GM10266 (cell line): ENCODE measurements around the gene TEX54.
"Not testable (repeated sequence)": the region's sequence is repeated elsewhere in the genome, so short reads cannot be mapped to it uniquely, and the experiment has no call there.

Experiments
- DNase-seq: peaks from one replicate; pipeline ENCODE4 v3.0.0; 2012; ENCODE audit errors: extremely low spot score
- TF ChIP-seq, protein P1 (sequence below): IDR thresholded peaks from 2 replicates; pipeline ENCODE4 v1.5.1; 2012; ENCODE audit warnings: mild to moderate bottlenecking, low read depth; ENCODE audit not compliant: control insufficient read depth, insufficient read depth; ENCODE audit errors: missing control alignments

The TEX54 gene

DNA sequence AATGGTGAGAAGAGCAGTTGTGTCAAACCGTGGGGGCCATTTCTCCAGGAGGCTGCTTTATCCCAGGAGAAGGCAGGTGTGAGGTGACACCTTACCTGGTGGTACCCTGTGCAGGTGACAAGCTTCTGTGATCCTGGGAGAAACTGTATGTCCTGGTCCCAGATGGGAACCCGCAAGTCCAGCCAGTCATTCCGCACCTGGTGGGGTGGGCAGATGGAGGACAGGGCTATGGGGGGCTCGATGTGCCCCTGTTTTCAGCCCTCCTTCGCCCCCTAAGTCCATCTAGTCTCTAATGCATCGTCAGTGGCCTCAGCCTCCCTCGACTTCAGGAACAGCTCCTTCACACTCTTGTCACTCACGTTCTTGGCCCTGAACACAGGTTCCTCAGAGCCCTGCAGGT, 2.7 kb upstream of the TEX54 start:
- TF ChIP-seq, protein P1, sequence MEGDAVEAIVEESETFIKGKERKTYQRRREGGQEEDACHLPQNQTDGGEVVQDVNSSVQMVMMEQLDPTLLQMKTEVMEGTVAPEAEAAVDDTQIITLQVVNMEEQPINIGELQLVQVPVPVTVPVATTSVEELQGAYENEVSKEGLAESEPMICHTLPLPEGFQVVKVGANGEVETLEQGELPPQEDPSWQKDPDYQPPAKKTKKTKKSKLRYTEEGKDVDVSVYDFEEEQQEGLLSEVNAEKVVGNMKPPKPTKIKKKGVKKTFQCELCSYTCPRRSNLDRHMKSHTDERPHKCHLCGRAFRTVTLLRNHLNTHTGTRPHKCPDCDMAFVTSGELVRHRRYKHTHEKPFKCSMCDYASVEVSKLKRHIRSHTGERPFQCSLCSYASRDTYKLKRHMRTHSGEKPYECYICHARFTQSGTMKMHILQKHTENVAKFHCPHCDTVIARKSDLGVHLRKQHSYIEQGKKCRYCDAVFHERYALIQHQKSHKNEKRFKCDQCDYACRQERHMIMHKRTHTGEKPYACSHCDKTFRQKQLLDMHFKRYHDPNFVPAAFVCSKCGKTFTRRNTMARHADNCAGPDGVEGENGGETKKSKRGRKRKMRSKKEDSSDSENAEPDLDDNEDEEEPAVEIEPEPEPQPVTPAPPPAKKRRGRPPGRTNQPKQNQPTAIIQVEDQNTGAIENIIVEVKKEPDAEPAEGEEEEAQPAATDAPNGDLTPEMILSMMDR: no peak

DNA sequence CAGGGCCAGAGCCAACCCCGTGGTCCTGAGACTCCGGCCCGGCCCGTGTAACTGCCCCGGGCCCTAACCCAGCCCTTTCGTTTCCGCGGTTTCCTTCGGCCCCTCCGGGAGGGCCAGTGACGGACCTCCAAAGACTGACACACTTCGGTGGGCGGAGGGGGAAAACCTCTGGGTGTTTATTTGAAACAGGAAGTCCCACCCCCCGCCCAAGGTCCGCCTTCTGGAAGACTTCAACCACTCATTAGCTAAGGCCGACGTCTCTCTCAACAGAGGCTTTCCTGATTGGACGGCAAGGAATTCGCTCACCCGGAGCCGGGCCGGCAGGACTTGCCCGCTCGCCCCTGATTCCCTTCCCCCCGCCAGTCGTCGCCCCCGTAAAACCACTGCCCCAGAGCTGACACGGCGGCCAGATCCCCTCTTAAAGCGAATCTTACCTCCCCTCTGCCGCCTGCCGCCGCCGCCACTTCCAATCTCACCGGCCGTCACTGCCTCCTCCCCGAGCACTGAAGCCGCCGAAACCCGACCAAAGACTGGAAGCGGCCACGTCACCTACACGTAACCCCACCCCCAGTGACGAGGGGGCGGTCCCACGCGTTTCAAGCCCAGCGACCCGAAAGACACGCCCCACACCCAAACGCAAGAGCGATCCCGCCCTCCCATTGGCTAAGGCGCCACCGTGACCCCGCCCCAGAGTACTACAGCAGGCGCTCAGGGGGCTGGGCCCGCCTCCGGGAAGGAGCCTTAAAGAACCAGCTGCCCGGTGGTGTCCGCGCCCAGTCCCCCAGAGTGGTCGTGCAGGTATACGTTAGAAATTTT, 913 bp downstream of the TEX54 start, which contains the start of gene STX5:
Gene STX5, minus strand, starts transcription at position 532 of the 816 bp plus-strand sequence. CDS start 808 bp downstream, outside the sequence.
- TF ChIP-seq, protein P1: no peak
- DNase-seq: peak; percentile 94

More for the DNA sequence above, 2.7 kb upstream of the TEX54 start:
- no peak for DNase-seq

DNA sequence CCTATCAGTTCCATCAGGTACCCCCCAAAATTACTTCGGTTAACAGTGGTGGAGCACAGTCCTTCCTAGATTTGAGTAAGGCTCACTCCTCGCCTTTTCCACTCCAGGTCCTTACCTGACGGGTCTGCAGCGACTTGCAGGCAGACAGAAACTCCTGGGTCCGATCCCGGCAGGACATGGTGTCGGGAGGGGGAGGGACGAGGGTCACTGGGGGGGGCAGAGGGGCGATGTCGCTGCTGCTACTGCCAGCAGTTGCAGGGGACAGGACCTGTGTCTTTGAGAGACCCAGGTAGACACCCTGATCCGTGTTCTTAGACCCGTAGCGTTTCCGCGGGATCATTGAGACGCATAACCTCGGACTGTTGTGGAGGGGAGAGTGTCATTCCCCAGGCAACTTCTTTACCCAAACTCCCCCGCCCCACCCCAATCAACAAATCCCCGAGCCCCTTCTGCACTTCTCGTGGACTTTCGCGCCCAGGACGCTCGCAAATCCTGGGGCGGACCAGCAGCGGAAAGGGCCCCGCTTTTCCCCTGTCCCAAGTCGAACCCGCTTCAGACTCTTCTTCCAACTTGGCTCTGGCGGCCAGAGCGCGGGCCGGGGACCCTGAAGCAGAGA, 1.6 kb downstream of the TEX54 start:
- no peak for DNase-seq
- TF ChIP-seq, protein P1: no peak

DNA sequence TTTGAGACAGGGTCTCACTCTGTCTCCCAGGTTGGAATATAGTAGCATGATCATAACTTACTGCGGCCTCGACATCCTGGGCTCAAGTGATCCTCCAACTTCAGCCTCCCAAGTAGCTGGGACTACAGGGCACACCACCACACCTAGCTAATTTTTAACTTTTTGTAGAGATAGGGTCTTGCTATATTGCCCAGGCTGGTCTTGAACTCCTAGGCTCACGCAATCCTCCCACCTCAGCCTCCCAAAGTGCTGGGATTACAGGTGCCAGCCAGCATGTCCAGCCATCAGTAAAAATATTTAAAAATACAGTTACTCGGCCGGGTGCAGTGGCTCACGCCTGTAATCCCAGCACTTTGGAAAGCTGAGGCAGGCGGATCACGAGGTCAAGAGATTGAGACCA, 4.5 kb downstream of the TEX54 start:
- DNase-seq: not testable (repeated sequence)

DNA sequence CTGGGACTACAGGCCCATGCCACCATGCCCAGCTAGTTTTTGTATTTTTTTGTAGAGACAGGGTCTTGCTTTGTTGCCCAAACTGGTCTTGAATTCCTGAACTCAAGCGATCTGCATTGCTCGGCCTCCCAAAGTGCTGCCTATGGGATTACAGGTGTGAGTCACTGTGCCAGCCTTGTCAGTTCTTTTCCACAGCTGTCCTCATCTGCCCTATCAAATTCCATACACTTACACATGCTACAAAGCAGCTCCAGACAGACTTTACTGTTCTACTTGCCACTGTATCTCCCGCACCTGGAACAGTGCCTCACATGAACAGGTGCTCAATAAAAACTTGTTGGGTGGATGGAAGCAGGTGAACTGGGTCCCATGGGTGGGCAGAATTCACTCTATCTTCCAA, 9.0 kb downstream of the TEX54 start:
- TF ChIP-seq, protein P1: no peak
- no peak for DNase-seq

DNA sequence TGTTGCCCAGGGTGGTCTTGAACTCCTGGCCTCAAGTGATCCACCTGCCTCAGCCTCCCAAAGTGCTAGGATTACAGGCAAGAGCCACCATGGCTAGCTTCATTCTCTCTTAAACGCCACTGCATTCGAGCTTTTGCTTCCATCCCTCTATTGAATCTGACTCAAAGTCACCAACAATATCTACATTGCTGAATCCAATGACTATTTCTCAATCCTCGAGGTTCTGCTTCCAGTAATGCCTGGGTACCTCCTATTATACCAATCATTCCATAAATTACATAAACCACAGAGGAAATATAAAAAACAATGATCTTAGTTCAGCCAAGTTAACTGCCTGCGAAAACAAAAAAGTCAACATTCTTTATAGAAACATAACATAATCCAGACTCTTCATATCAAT, 15.5 kb downstream of the TEX54 start:
- TF ChIP-seq, protein P1: no peak
- no peak for DNase-seq

DNA sequence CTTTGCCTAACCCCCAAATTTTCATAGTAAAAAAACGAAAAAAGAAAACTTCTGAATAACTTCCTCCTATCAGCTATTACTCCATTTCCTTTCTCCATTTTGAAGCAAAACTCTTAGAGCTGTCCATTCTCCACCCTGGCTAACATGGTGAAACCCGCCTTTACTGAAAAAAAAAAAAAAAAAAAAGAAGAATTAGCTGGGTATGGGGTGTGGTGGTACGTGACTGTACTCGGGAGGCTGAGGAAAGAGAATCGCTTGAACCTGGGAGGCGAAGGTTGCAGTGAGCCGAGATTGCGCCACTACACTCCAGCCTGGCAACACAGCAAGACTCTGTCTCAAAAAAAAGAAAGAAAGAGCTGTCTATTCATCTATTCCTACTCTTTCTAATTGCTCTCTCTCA, 16.1 kb downstream of the TEX54 start:
- TF ChIP-seq, protein P1: no peak

More for the DNA sequence above, 16.1 kb downstream of the TEX54 start:
- no peak for DNase-seq
